Measurements from ENCODE around the gene SAP30BP. TPM values are rescaled to one million over a fixed set of nuclear protein-coding genes. Genes with fewer than 3 reads are reported as not detected.

The SAP30BP gene
- total RNA-seq, 1 donor from 2014 or later, result 68.2 TPM

Other genes with a start within 250 kb of the SAP30BP start
- 50.4 and 70.6 TPM in 2 replicates for gene TMEM94, start 210.7 kb upstream of the SAP30BP start, total RNA-seq
- gene CASKIN2, start 151.8 kb upstream of the SAP30BP start, total RNA-seq, result 12.1 and 30.4 TPM in 2 replicates
- gene TSEN54, start 150.8 kb upstream of the SAP30BP start, total RNA-seq, result 14.5 and 16.8 TPM in 2 replicates
- gene LLGL2, start 141.6 kb upstream of the SAP30BP start, total RNA-seq, result 14.8 and 21.9 TPM in 2 replicates
- gene MYO15B, start 79.5 kb upstream of the SAP30BP start, total RNA-seq, result 7.5 and 28.4 TPM in 2 replicates
- 0.09 TPM in 1 of 2 replicates, not detected in the other for gene SMIM5, start 33.9 kb upstream of the SAP30BP start, total RNA-seq
- gene RECQL5, start 184 bp upstream of the SAP30BP start, total RNA-seq, result 14.6 and 16.2 TPM in 2 replicates
- gene ITGB4, start 54.1 kb downstream of the SAP30BP start, total RNA-seq, result 34.4 and 125 TPM in 2 replicates
- 66.0 and 66.5 TPM in 2 replicates for gene GALK1, start 97.9 kb downstream of the SAP30BP start, total RNA-seq
- 10.9 and 12.4 TPM in 2 replicates for gene UNK, start 117.5 kb downstream of the SAP30BP start, total RNA-seq
- 3.2 and 3.4 TPM in 2 replicates for gene UNC13D, start 177.1 kb downstream of the SAP30BP start, total RNA-seq
- 19.2 and 54.3 TPM in 2 replicates for gene WBP2, start 188.0 kb downstream of the SAP30BP start, total RNA-seq
- 89.1 and 109 TPM in 2 replicates for gene TRIM47, start 211.2 kb downstream of the SAP30BP start, total RNA-seq
- 42.4 and 43.1 TPM in 2 replicates for gene TRIM65, start 229.6 kb downstream of the SAP30BP start, total RNA-seq
- 24.0 and 49.3 TPM in 2 replicates for gene MRPL38, start 237.5 kb downstream of the SAP30BP start, total RNA-seq

All from dermis blood vessel endothelial cell (primary cell).